HepG2 (cell line): ENCODE measurements around the gene HECTD4. TPM values are rescaled to one million over a fixed set of nuclear protein-coding genes. Genes with fewer than 3 reads are reported as not detected.

Experiments
- ATAC-seq: fragments of 200-7000 bp; cut with Tn5 transposase; 3 replicates; pipeline ENCODE4 v1.9.1; 2020; ENCODE audit warnings: mild to moderate bottlenecking, moderate library complexity
- BruUV-seq: library from RNA; stranded (reverse); fragments of 400-500 nt; replicated peaks from 2 replicates; lab custom pipeline; 2021; lab: Mats Ljungman, UMichigan
- CTCF ChIA-PET: fragments of 300-600 bp; formaldehyde crosslinking; extraction: SDS; loops from one replicate; lab custom pipeline; 2021; ENCODE audit warnings: low total read pairs, inconsistent platforms, low intra/inter-chr PET ratio; lab: Yijun Ruan, JAX
- POLR2A ChIA-PET: fragments of 350-600 bp; sonication (Branson Sonifier 250); formaldehyde crosslinking; loops from one replicate; lab custom pipeline; 2020; ENCODE audit warnings: antibody characterized with exemption, inconsistent platforms; lab: Yijun Ruan, JAX
- DNase-seq: peaks from one replicate; pipeline ENCODE4 v3.0.0-alpha.2; 2015; ENCODE audit warnings: low spot score
- FAIRE-seq: peaks from 3 replicates; lab custom pipeline; 2011; peaks lifted over from hg19 to GRCh38; lab: Jason Lieb, UNC
- H2AFZ ChIP-seq: one replicate; pipeline ENCODE4 v1.6.1; 2011; ENCODE audit warnings: low read length, inconsistent platforms
- H3K27ac ChIP-seq: fragments of 300-600 bp; 3 replicates; pipeline ENCODE4 v1.8.0; 2011; ENCODE audit warnings: mixed run types, mild to moderate bottlenecking, mixed read lengths, low read length, inconsistent platforms; ENCODE audit not compliant: insufficient read depth; ENCODE audit errors: extremely low read length
- H3K27me3 ChIP-seq, 2 experiments: fragments of 200-600 bp in 1 of 2; 2 replicates in 1 of 2; 3 replicates in 1 of 2; pipeline versions ENCODE4 v1.6.0 to v1.8.0; 2011; ENCODE audit warnings: low read length in 2 of 2, mild to moderate bottlenecking in 2 of 2, moderate library complexity in 2 of 2, inconsistent platforms in 1 of 2; ENCODE audit not compliant: insufficient read depth in 2 of 2, control insufficient read depth in 1 of 2
- H3K36me3 ChIP-seq, 2 experiments: fragments of 200-600 bp in 1 of 2; replicated peaks in 1 of 2; 2 replicates in 1 of 2; 3 replicates in 1 of 2; pipeline versions ENCODE4 v1.5.1 to v1.8.0; 2011; ENCODE audit warnings: low read length in 2 of 2, inconsistent platforms in 1 of 2; ENCODE audit not compliant: insufficient read depth in 2 of 2, control insufficient read depth in 1 of 2
- H3K4me1 ChIP-seq: 2 replicates; pipeline ENCODE4 v1.5.1; 2012; ENCODE audit warnings: low read length, inconsistent platforms; ENCODE audit not compliant: insufficient read depth
- H3K4me2 ChIP-seq: 2 replicates; pipeline ENCODE4 v1.6.0; 2011; ENCODE audit warnings: low read depth, low read length, inconsistent platforms
- H3K4me3 ChIP-seq, 3 experiments: fragments of 200-600 bp in 1 of 3; sonication (generic), shearing (Covaris generic) in 1 of 3; replicated peaks in 1 of 3; 2 replicates each; pipeline ENCODE4 v1.5.1; 2011 to 2016; ENCODE audit warnings: low read length in 3 of 3, inconsistent platforms in 2 of 3, low read depth in 2 of 3, mild to moderate bottlenecking in 2 of 3, control low read depth in 1 of 3, mixed read lengths in 1 of 3; ENCODE audit not compliant: insufficient read depth in 1 of 3
- H3K79me2 ChIP-seq: one replicate; pipeline ENCODE4 v1.6.1; 2011; ENCODE audit warnings: low read length, inconsistent platforms; ENCODE audit not compliant: insufficient read depth
- H3K9ac ChIP-seq: 2 replicates; pipeline ENCODE4 v1.6.0; 2011; ENCODE audit warnings: mild to moderate bottlenecking, low read depth, low read length, inconsistent platforms; ENCODE audit not compliant: insufficient read depth
- H3K9me3 ChIP-seq: 2 replicates; pipeline ENCODE4 v1.5.1; 2012; ENCODE audit warnings: mild to moderate bottlenecking, low read length
- H4K20me1 ChIP-seq: 2 replicates; pipeline ENCODE4 v1.6.0; 2011; ENCODE audit warnings: inconsistent platforms, mild to moderate bottlenecking, low read length, moderate library complexity; ENCODE audit not compliant: insufficient read depth
- CTCF ChIP-seq: sonication (generic); formaldehyde crosslinking; IDR thresholded peaks from 2 replicates; pipeline ENCODE4 v1.5.0; 2020; ENCODE audit warnings: mild to moderate bottlenecking, missing genetic modification reagents, moderate library complexity
- HIC2 ChIP-seq: sonication (generic); formaldehyde crosslinking; IDR thresholded peaks from 2 replicates; pipeline ENCODE4 v1.9.0; 2022; ENCODE audit warnings: low read depth, missing genetic modification reagents
- RAD21 ChIP-seq: fragments of 450-650 bp; formaldehyde crosslinking; IDR thresholded peaks from 2 replicates; pipeline ENCODE4 v1.5.0; 2020; ENCODE audit warnings: mild to moderate bottlenecking
- SETDB1 ChIP-seq: sonication (generic); formaldehyde crosslinking; IDR thresholded peaks from 2 replicates; pipeline ENCODE4 v1.5.1; 2020; ENCODE audit warnings: missing genetic modification reagents, mild to moderate bottlenecking, borderline replicate concordance
- STAG1 ChIP-seq: sonication (generic); formaldehyde crosslinking; IDR thresholded peaks from 2 replicates; pipeline ENCODE4 v1.4.0; 2020; ENCODE audit warnings: missing genetic modification reagents
- ZNF891 ChIP-seq: sonication (generic); formaldehyde crosslinking; IDR thresholded peaks from 2 replicates; pipeline ENCODE4 v1.5.0; 2020; ENCODE audit warnings: mild to moderate bottlenecking, missing genetic modification reagents
- WGBS: methylation state at CpG from one replicate; pipeline ENCODE4 v1.1.6; 2017; ENCODE audit warnings: low lambda C conversion rate; 5-methylcytosine and 5-hydroxymethylcytosine counted together
- in situ Hi-C: cut with HindIII; loops from 2 replicates; pipeline ENCODE4 v1.10.0; 2017; ENCODE audit warnings: low pct_unique_long_range_greater_than_20kb; ENCODE audit not compliant: extremely low pct_ligation_motif_present
- intact Hi-C: fragments of 100-400 bp; cut with micrococcal nuclease; formaldehyde crosslinking; loops from one replicate; pipeline ENCODE4 v1.10.0; 2022; ENCODE audit not compliant: unreplicated experiment
- polyA plus RNA-seq, 8 experiments: library from polyadenylated mRNA; depleted of rRNA in 3 of 8; stranded (reverse) in 7 of 8; unstranded in 1 of 8; fragments of >200 nt; fragmentation: Illumina TruSeq in 4 of 8; extraction: Trizol in 4 of 8; gene quantifications; 2 replicates each; pipeline versions ENCODE4 v1.2.1 to v1.2.3, GENCODE V29; 2011 to 2016; ENCODE audit warnings: low read depth in 4 of 8, missing spikeins in 1 of 8, mixed read lengths in 1 of 8; ENCODE audit not compliant: insufficient read depth in 1 of 8
- total RNA-seq, 5 experiments: library from RNA; depleted of rRNA; stranded (reverse); fragments of >200 nt; fragmentation: Illumina TruSeq; extraction: Trizol; gene quantifications; 2 replicates each; pipeline ENCODE4 v1.2.3, GENCODE V29; 2016; ENCODE audit warnings: low read depth in 1 of 5

HECTD4 gene
- total and polyA plus RNA-seq, 2 of the 13 experiments (the other 11 are each of a cell fraction or from before 2014, with no cell fraction given), result 9.0 to 11.4 TPM

GRCh38 chr12:112261559-112261958, 120.7 kb downstream of the HECTD4 start:
- in situ Hi-C loops (no loop called here), intact Hi-C loops (no loop called here)
- Histone ChIP-seq H3K36me3 (peaks cover 7 to 25% of the 10 kb centered on the region in 2 experiments; a peak in 4 of 5 replicates), H2AFZ (no peak overlapping the region), H3K4me3 (no peak overlapping the region), H3K9me3 (no peaks in the 10 kb centered on the region), H3K9ac (no peak overlapping the region), H3K4me2 (no peak overlapping the region), H3K79me2 (no peaks in the 10 kb centered on the region), H4K20me1 (no peaks in the 10 kb centered on the region), H3K27me3 (no peaks in the 10 kb centered on the region), H3K27ac (no peak overlapping the region), H3K4me1 (no peaks in the 10 kb centered on the region)
- peak; percentile 40 for FAIRE-seq
- no TSS peak for BruUV-seq
- peak; percentile 92 for ATAC-seq
- ChIA-PET POLR2A (interaction anchor here (0.6 kb wide), 1 partner anchor 9 kb away, joined by 3 read pairs; no protein-coding TSS in a partner anchor), CTCF (no interaction called here)
- DNase-seq, result peak; percentile 13
- 97% methylated on average over 3 of the region's 3 CpGs for WGBS
- TF ChIP-seq RAD21 (CRISPR knock-in tag), result 0 out of 2 replicates have a peak, but pooled peaks have one; percentile 10
- no peak for TF ChIP-seq HIC2 (CRISPR knock-in tag)
- peak; percentile 42; the same call in 1 of the 2 replicates for TF ChIP-seq STAG1 (CRISPR knock-in tag)
- no peak for TF ChIP-seq ZNF891 (CRISPR knock-in tag)
- peak; percentile 29; the same call in 1 of the 2 replicates for TF ChIP-seq CTCF (CRISPR knock-in tag)
- TF ChIP-seq SETDB1 (CRISPR knock-in tag), result no peak
